Esophagus muscularis mucosa (tissue), 4 donors: ENCODE results near the gene CIRBP. TPM values are rescaled to one million over a fixed set of nuclear protein-coding genes. Genes with fewer than 3 reads are reported as not detected.

Source experiments
- DNase-seq: peaks from one replicate; pipeline ENCODE4 v3.0.0-alpha.2; 2017; ENCODE audit errors: extremely low spot score
- H3K27ac ChIP-seq, 4 donors: fragments of 200-600 bp; sonication (generic); replicated peaks in 1 of 4; 1 replicate in 3 of 4; 2 replicates in 1 of 4; pipeline ENCODE4 v1.5.1; 2016 to 2019; ENCODE audit warnings: mild to moderate bottlenecking in 1 of 4
- H3K27me3 ChIP-seq, 4 donors: fragments of 200-600 bp; sonication (generic); one replicate each; pipeline versions ENCODE4 v1.5.1 to v1.6.0; 2016 to 2019
- H3K36me3 ChIP-seq, 4 donors: fragments of 200-600 bp; sonication (generic); one replicate each; pipeline ENCODE4 v1.5.1; 2016 to 2019
- H3K4me1 ChIP-seq, 4 donors: fragments of 200-600 bp; sonication (generic); one replicate each; pipeline ENCODE4 v1.5.1; 2016 to 2019
- H3K4me3 ChIP-seq, 4 donors: fragments of 200-600 bp; sonication (generic); 1 replicate in 2 of 4; 2 replicates in 2 of 4; pipeline ENCODE4 v1.5.1; 2016 to 2019; ENCODE audit warnings: mild to moderate bottlenecking in 4 of 4, moderate library complexity in 1 of 4
- H3K9me3 ChIP-seq, 4 donors: fragments of 200-600 bp; sonication (generic); 1 replicate in 3 of 4; 2 replicates in 1 of 4; pipeline ENCODE4 v1.5.1; 2016 to 2019
- CTCF ChIP-seq, 3 experiments: fragments of 200-600 bp in 2 of 3; fragments of 450-650 bp in 1 of 3; sonication (generic) in 2 of 3; IDR thresholded peaks; one replicate each; pipeline ENCODE4 v1.5.1; 2017 to 2019; ENCODE audit warnings: antibody characterized with exemption in 3 of 3, mild to moderate bottlenecking in 2 of 3, moderate library complexity in 1 of 3
- EP300 ChIP-seq: sonication (generic); formaldehyde crosslinking; IDR thresholded peaks from one replicate; pipeline ENCODE4 v1.6.1; 2017; ENCODE audit warnings: antibody characterized with exemption
- POLR2A ChIP-seq: fragments of 450-650 bp; IDR thresholded peaks from one replicate; pipeline ENCODE4 v1.6.1; 2017; ENCODE audit warnings: antibody characterized with exemption, moderate library complexity, mild to moderate bottlenecking, low read depth
- POLR2AphosphoS5 ChIP-seq, 2 donors: sonication (generic); formaldehyde crosslinking; IDR thresholded peaks; one replicate each; pipeline ENCODE4 v1.6.1; 2017; ENCODE audit warnings: antibody characterized with exemption in 2 of 2
- WGBS: methylation state at CpG from one replicate; pipeline ENCODE4 v1.1.5; 2018; 5-methylcytosine and 5-hydroxymethylcytosine counted together
- intact Hi-C: fragments of 100-400 bp; cut with DNase I; formaldehyde crosslinking; loops from one replicate; pipeline ENCODE4 v1.15.1; 2023
- total RNA-seq, 4 donors: library from RNA; depleted of rRNA; stranded (reverse); fragments of >200 nt; gene quantifications; one replicate each; pipeline versions ENCODE4 v1.1.0 to v1.2.1, GENCODE V29; 2016

The CIRBP gene
- total RNA-seq, 4 donors from 2014 or later, result 236 to 601 (median 429) TPM

GRCh38 chr19:1259206-1259875 is 9.8 kb upstream of the CIRBP start:
- intact Hi-C loops, result no loop called here
- peaks cover 83 to 90% (median 87%) of the 10 kb centered on the region in 4 donors for H3K4me1 ChIP-seq
- H3K27me3 ChIP-seq, result peaks cover 0 to 3% (median 0%) of the 10 kb centered on the region in 4 donors
- DNase-seq, result no peak
- peak overlapping the region; percentile 24 to 44 (median 31) for H3K4me3 ChIP-seq
- WGBS, result 20% methylated on average over 10 of the region's 17 CpGs
- H3K36me3 ChIP-seq, result peaks cover 27 to 41% (median 40%) of the 10 kb centered on the region in 4 donors
- H3K27ac ChIP-seq, result peak overlapping the region; percentile 99 to 100 (median 100)
- H3K9me3 ChIP-seq, result no peaks in the 10 kb centered on the region
- peak; percentile 75 to 84 for TF ChIP-seq POLR2AphosphoS5 (IDR thresholded peaks at IDR 0.05)
- no peak for TF ChIP-seq CTCF (IDR thresholded peaks at IDR 0.05)

- no peak for DNase-seq
- intact Hi-C loops, result no loop called here
- peak overlapping the region; percentile 65 to 80 (median 72) for H3K4me3 ChIP-seq
- TF ChIP-seq POLR2AphosphoS5 (IDR thresholded peaks at IDR 0.05) (no peak), EP300 (no peak), POLR2A (no peak), CTCF (IDR thresholded peaks at IDR 0.05) (no peak)
- H3K36me3 ChIP-seq, result peaks cover 20 to 33% (median 32%) of the 10 kb centered on the region in 4 donors
- peaks cover 0 to 3% (median 0%) of the 10 kb centered on the region in 4 donors for H3K27me3 ChIP-seq
- H3K9me3 ChIP-seq, result no peaks in the 10 kb centered on the region
- peak overlapping the region; percentile 99 to 100 (median 100) for H3K27ac ChIP-seq
- peaks cover 81 to 90% (median 85%) of the 10 kb centered on the region in 4 donors for H3K4me1 ChIP-seq
- WGBS, result 40% methylated on average over 3 of the region's 33 CpGs
Observed at GRCh38 chr19:1259876-1260748, 9.0 kb upstream of the CIRBP start.

GRCh38 chr19:1260749-1261537 is 8.2 kb upstream of the CIRBP start:
- peak overlapping the region; percentile 99 to 100 (median 100) for H3K27ac ChIP-seq
- intact Hi-C loops, result no loop called here
- peaks cover 0 to 3% (median 0%) of the 10 kb centered on the region in 4 donors for H3K27me3 ChIP-seq
- peak overlapping the region; percentile 65 to 80 (median 72) for H3K4me3 ChIP-seq
- peak; percentile 99 for DNase-seq
- H3K36me3 ChIP-seq, result peaks cover 11 to 25% (median 24%) of the 10 kb centered on the region in 4 donors
- peaks cover 81 to 90% (median 85%) of the 10 kb centered on the region in 4 donors for H3K4me1 ChIP-seq
- TF ChIP-seq POLR2A (peak; percentile 47), CTCF (IDR thresholded peaks at IDR 0.05) (peak in 1 of 3 experiments; percentile 24), POLR2AphosphoS5 (IDR thresholded peaks at IDR 0.05) (peak; percentile 76 to 85), EP300 (no peak)
- no peaks in the 10 kb centered on the region for H3K9me3 ChIP-seq
- WGBS, result 2% methylated on average over 41 of the region's 83 CpGs

GRCh38 chr19:1261538-1261797 is 7.7 kb upstream of the CIRBP start:
- Histone ChIP-seq H3K27me3 (peaks cover 0 to 3% (median 0%) of the 10 kb centered on the region in 4 donors), H3K4me3 (peak overlapping the region; percentile 65 to 80 (median 72)), H3K4me1 (peaks cover 81 to 90% (median 85%) of the 10 kb centered on the region in 4 donors), H3K27ac (peak overlapping the region; percentile 99 to 100 (median 100)), H3K36me3 (peaks cover 6 to 20% (median 19%) of the 10 kb centered on the region in 4 donors), H3K9me3 (no peaks in the 10 kb centered on the region)
- WGBS, result 17% methylated on average over 14 of the region's 14 CpGs
- intact Hi-C loops, result no loop called here
- no peak for DNase-seq
- TF ChIP-seq POLR2A, result no peak
- no peak for TF ChIP-seq POLR2AphosphoS5 (IDR thresholded peaks at IDR 0.05)
- no peak for TF ChIP-seq EP300
- TF ChIP-seq CTCF (IDR thresholded peaks at IDR 0.05), result peak in 1 of 3 experiments; percentile 13
